CD14-positive monocyte (primary cell): Measurements from ENCODE around the gene GOLGA3. TPM values are rescaled to one million over a fixed set of nuclear protein-coding genes. Genes with fewer than 3 reads are reported as not detected.

Source experiments
- DNase-seq, 3 donors: peaks; one replicate each; pipeline ENCODE4 v3.0.0-alpha.2; 2011 to 2022
- H2AFZ ChIP-seq: 2 replicates; pipeline ENCODE4 v1.6.0; 2012; ENCODE audit warnings: mild to moderate bottlenecking, low read depth, low read length, inconsistent platforms; ENCODE audit not compliant: insufficient read depth, poor library complexity, severe bottlenecking
- H3K27ac ChIP-seq, 2 donors: 1 replicate in 1 of 2; 2 replicates in 1 of 2; pipeline ENCODE4 v1.5.1; 2012 to 2013; ENCODE audit warnings: low read length in 2 of 2, control low read depth in 1 of 2, inconsistent platforms in 1 of 2, low read depth in 1 of 2, mild to moderate bottlenecking in 1 of 2
- H3K27me3 ChIP-seq, 2 donors: one replicate each; pipeline versions ENCODE4 v1.6.0 to v1.6.1; 2011 to 2013; ENCODE audit warnings: low read length in 2 of 2; ENCODE audit not compliant: control insufficient read depth in 2 of 2, insufficient read depth in 2 of 2
- H3K36me3 ChIP-seq, 2 donors: replicated peaks in 1 of 2; 1 replicate in 1 of 2; 2 replicates in 1 of 2; pipeline versions ENCODE4 v1.5.1 to v1.6.1; 2012 to 2013; ENCODE audit warnings: low read length in 2 of 2, control low read depth in 1 of 2, inconsistent platforms in 1 of 2, mild to moderate bottlenecking in 1 of 2; ENCODE audit not compliant: insufficient read depth in 2 of 2, control insufficient read depth in 1 of 2
- H3K4me1 ChIP-seq, 2 donors: 1 replicate in 1 of 2; 2 replicates in 1 of 2; pipeline versions ENCODE4 v1.5.1 to v1.6.1; 2012 to 2013; ENCODE audit warnings: low read length in 2 of 2, control low read depth in 1 of 2, inconsistent platforms in 1 of 2, mild to moderate bottlenecking in 1 of 2, moderate library complexity in 1 of 2; ENCODE audit not compliant: insufficient read depth in 2 of 2, control insufficient read depth in 1 of 2
- H3K4me2 ChIP-seq: replicated peaks from 2 replicates; pipeline ENCODE3; 2012; ENCODE audit warnings: low read length, moderate library complexity, mild to moderate bottlenecking; ENCODE audit not compliant: poor library complexity, severe bottlenecking; ENCODE audit errors: extremely low read depth
- H3K4me3 ChIP-seq, 3 experiments: fragments of 200-600 bp in 1 of 3; sonication (generic) in 1 of 3; replicated peaks in 1 of 3; 1 replicate in 2 of 3; 2 replicates in 1 of 3; pipeline ENCODE4 v1.5.1; 2011 to 2013; ENCODE audit warnings: low read length in 3 of 3, mild to moderate bottlenecking in 3 of 3, control low read depth in 2 of 3, low read depth in 2 of 3, inconsistent platforms in 1 of 3, moderate library complexity in 1 of 3
- H3K79me2 ChIP-seq: 2 replicates; pipeline ENCODE4 v1.6.0; 2012; ENCODE audit warnings: mild to moderate bottlenecking, control low read depth, inconsistent platforms, low read length, moderate library complexity; ENCODE audit not compliant: insufficient read depth
- H3K9ac ChIP-seq: 2 replicates; pipeline ENCODE4 v1.6.0; 2017; ENCODE audit warnings: low read length, mild to moderate bottlenecking; ENCODE audit not compliant: insufficient read depth, poor library complexity, severe bottlenecking
- H3K9me3 ChIP-seq, 2 donors: replicated peaks in 1 of 2; 1 replicate in 1 of 2; 2 replicates in 1 of 2; pipeline versions ENCODE4 v1.5.1 to v1.6.1; 2012 to 2013; ENCODE audit warnings: low read length in 2 of 2, control low read depth in 1 of 2; ENCODE audit not compliant: control insufficient read depth in 1 of 2, insufficient read depth in 1 of 2
- H4K20me1 ChIP-seq: 2 replicates; pipeline ENCODE4 v1.6.0; 2012; ENCODE audit warnings: mild to moderate bottlenecking, low read length, control low read depth, moderate library complexity; ENCODE audit not compliant: insufficient read depth
- H3K27ac Mint-ChIP-seq, 7 donors: one replicate each; pipeline ENCODE4 v1.8.0; 2020; ENCODE audit warnings: mild to moderate bottlenecking in 7 of 7, mixed read lengths in 7 of 7, moderate library complexity in 6 of 7, inconsistent platforms in 2 of 7
- H3K27me3 Mint-ChIP-seq, 3 donors: one replicate each; pipeline ENCODE4 v1.8.0; 2021 to 2022; ENCODE audit warnings: low read depth in 3 of 3, mild to moderate bottlenecking in 3 of 3, mixed read lengths in 3 of 3, moderate library complexity in 3 of 3, inconsistent platforms in 1 of 3
- H3K36me3 Mint-ChIP-seq, 2 donors: one replicate each; pipeline ENCODE4 v1.8.0; 2020; ENCODE audit warnings: mixed read lengths in 2 of 2, inconsistent platforms in 1 of 2, mild to moderate bottlenecking in 1 of 2
- H3K4me1 Mint-ChIP-seq: one replicate; pipeline ENCODE4 v1.8.0; 2020; ENCODE audit warnings: mild to moderate bottlenecking, mixed read lengths
- H3K4me3 Mint-ChIP-seq, 2 donors: one replicate each; pipeline ENCODE4 v1.8.0; 2020; ENCODE audit warnings: mild to moderate bottlenecking in 2 of 2, mixed read lengths in 2 of 2, moderate library complexity in 1 of 2
- H3K9me3 Mint-ChIP-seq, 7 donors: one replicate each; pipeline ENCODE4 v1.8.0; 2020 to 2022; ENCODE audit warnings: mixed read lengths in 7 of 7, mild to moderate bottlenecking in 6 of 7, moderate library complexity in 6 of 7, inconsistent platforms in 2 of 7
- WGBS: methylation state at CpG from one replicate; pipeline ENCODE4 v1.1.5; 2013; ENCODE audit warnings: missing lambda C conversion rate; ENCODE audit not compliant: insufficient coverage; 5-methylcytosine and 5-hydroxymethylcytosine counted together
- intact Hi-C, 2 donors: fragments of 100-400 bp; cut with micrococcal nuclease; formaldehyde crosslinking; loops; one replicate each; pipeline versions ENCODE4 v1.15.0 to v1.15.1; 2023
- polyA plus RNA-seq, 3 donors: library from polyadenylated mRNA; depleted of rRNA in 1 of 3; unstranded in 2 of 3; stranded (reverse) in 1 of 3; fragments of 300-500 nt in 2 of 3; fragments of >200 nt in 1 of 3; fragmentation: Illumina TruSeq in 2 of 3; gene quantifications; 1 replicate in 2 of 3; 2 replicates in 1 of 3; pipeline ENCODE4 v1.2.3, GENCODE V29; 2012 to 2021
- TF ChIP-seq, protein P1 (sequence below): fragments of 200-600 bp; IDR thresholded peaks from one replicate; pipeline ENCODE4 v1.8.0; 2022; ENCODE audit warnings: antibody characterized with exemption, mild to moderate bottlenecking

GOLGA3 gene
- polyA plus RNA-seq, 3 donors, result 1.2 to 12.0 (median 2.4) TPM

DNA sequence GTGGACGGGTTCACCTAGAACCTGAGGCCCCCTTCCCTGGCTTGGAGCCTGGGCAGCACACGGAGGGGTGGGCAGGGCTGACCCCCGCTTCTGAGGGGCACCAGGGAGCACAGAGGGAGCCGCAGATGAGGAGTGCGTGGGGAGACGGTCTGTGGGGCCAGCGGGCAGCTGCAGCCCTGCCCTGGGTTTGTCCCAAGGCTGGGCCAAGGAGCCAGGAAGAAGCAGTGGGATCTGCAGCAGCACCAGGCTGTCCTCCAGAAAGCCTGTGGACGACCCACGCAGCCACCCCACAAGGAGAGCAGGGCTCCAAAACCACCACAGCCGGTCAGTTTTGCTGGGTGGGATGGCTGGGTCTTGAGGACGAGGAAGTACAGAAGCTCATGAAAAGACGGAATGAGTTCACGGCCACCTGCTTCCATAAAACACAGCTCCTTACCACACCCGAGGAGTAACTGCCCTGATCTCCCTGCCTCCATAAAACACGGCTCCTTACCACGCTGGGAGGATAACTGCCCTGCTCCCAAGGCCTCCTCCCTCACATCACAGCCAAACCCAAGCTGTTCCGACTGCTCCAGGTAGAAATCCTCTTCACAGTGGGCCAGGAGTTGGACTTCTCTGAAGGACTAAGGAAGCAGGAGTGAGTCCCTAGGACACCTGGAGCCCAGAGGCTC, 9.9 kb upstream of the GOLGA3 start:
- Histone ChIP-seq H3K36me3 (peaks cover 48 to 59% of the 10 kb centered on the region in 2 donors), H3K9ac (no peak overlapping the region), H3K4me2 (no peak overlapping the region), H4K20me1 (peaks cover 11% of the 10 kb centered on the region), H3K4me3 (no peak overlapping the region), H3K79me2 (no peaks in the 10 kb centered on the region), H3K4me1 (no peaks in the 10 kb centered on the region), H2AFZ (no peak overlapping the region), H3K9me3 (no peaks in the 10 kb centered on the region), H3K27me3 (no peaks in the 10 kb centered on the region), H3K27ac (no peak overlapping the region)
- peaks cover 3% of the 10 kb centered on the region for H3K4me1 Mint-ChIP-seq
- DNase-seq, result no peak
- WGBS, result 93% methylated on average over 14 of the region's 17 CpGs
- H3K9me3 Mint-ChIP-seq, result peaks cover 0 to 6% (median 1%) of the 10 kb centered on the region in 7 donors
- H3K4me3 Mint-ChIP-seq, result no peak overlapping the region
- TF ChIP-seq, protein P1, sequence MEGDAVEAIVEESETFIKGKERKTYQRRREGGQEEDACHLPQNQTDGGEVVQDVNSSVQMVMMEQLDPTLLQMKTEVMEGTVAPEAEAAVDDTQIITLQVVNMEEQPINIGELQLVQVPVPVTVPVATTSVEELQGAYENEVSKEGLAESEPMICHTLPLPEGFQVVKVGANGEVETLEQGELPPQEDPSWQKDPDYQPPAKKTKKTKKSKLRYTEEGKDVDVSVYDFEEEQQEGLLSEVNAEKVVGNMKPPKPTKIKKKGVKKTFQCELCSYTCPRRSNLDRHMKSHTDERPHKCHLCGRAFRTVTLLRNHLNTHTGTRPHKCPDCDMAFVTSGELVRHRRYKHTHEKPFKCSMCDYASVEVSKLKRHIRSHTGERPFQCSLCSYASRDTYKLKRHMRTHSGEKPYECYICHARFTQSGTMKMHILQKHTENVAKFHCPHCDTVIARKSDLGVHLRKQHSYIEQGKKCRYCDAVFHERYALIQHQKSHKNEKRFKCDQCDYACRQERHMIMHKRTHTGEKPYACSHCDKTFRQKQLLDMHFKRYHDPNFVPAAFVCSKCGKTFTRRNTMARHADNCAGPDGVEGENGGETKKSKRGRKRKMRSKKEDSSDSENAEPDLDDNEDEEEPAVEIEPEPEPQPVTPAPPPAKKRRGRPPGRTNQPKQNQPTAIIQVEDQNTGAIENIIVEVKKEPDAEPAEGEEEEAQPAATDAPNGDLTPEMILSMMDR, result no peak
- H3K36me3 Mint-ChIP-seq, result peaks cover 58 to 83% of the 10 kb centered on the region in 2 donors
- peaks cover 0 to 2% (median 1%) of the 10 kb centered on the region in 3 donors for H3K27me3 Mint-ChIP-seq
- H3K27ac Mint-ChIP-seq, result peak overlapping the region in 3 of 7 donors; percentile 3 to 73 (median 52)
- intact Hi-C loops, result no loop called here

DNA sequence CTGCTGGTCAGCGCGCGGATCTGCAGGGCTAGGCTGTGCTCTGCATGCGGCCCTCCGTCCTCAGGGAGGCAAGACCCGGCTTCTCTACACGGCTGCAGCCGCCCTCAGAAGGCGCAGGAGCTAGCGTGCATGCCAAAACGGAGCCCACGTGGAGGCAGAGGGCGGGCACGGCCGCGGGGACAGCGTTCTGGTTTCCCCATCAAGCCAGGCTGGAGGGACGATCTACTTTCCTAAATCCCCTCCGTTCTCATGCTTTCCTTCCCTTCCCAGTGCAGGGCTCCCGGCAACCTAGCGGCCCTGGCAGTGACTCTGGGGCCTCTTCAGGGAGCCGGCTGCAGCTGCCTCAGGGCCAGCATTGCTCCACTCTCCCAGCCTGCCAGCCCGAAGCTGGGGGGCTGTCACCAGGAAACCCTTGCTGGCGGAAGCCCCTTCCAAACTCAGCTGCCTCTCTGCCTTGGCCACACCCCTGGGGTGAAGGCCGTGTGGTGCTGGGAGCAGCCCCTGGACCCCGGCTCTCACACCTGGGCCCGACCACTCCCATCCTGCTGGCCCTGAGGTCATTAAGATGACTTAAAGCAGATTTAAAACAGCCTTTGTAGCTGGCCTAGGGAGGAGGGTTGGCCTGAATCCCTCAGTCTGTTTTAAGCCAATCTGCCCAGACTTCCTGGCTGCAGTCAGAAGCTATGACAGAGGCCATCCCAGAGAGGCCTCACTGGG, 9.2 kb upstream of the GOLGA3 start:
- Histone ChIP-seq H3K4me2 (no peak overlapping the region), H3K79me2 (no peaks in the 10 kb centered on the region), H3K4me1 (no peaks in the 10 kb centered on the region), H3K27ac (no peak overlapping the region), H3K27me3 (no peaks in the 10 kb centered on the region), H2AFZ (no peak overlapping the region), H3K36me3 (peaks cover 43 to 57% of the 10 kb centered on the region in 2 donors), H3K9ac (no peak overlapping the region), H3K9me3 (no peaks in the 10 kb centered on the region), H4K20me1 (peaks cover 11% of the 10 kb centered on the region), H3K4me3 (no peak overlapping the region)
- Mint-ChIP-seq H3K4me1 (peaks cover 3% of the 10 kb centered on the region), H3K4me3 (no peak overlapping the region), H3K27ac (peak overlapping the region in 1 of 7 donors; percentile 52), H3K27me3 (peaks cover 0 to 2% (median 1%) of the 10 kb centered on the region in 3 donors), H3K36me3 (peaks cover 59 to 83% of the 10 kb centered on the region in 2 donors), H3K9me3 (peaks cover 0 to 6% (median 1%) of the 10 kb centered on the region in 7 donors)
- 89% methylated on average over 27 of the region's 27 CpGs for WGBS
- intact Hi-C loops, result no loop called here
- DNase-seq, result no peak
- TF ChIP-seq, protein P1, result no peak
